HG02623 (cell line): ENCODE data around the gene PHC3.
"Not testable (repeated sequence)": the region's sequence is repeated elsewhere in the genome, so short reads cannot be mapped to it uniquely, and the experiment has no call there.

Experiments used
- ATAC-seq: cut with Tn5 transposase; IDR thresholded peaks from one replicate; pipeline ENCODE4 v1.9.1; 2021; ENCODE audit warnings: moderate library complexity; ENCODE audit not compliant: unreplicated experiment

PHC3 gene

GRCh38 chr3:170195759-170196158 is 14.2 kb upstream of the PHC3 start:
- not testable (repeated sequence) for ATAC-seq

- ATAC-seq: no peak
These were observed 8.1 kb upstream of the PHC3 start for GRCh38 chr3:170189398-170190256.

- peak; percentile 20 for ATAC-seq
These were observed 1.2 kb downstream of the PHC3 start for GRCh38 chr3:170180079-170180907.

GRCh38 chr3:170179432-170179831 is 2.1 kb downstream of the PHC3 start:
- no peak for ATAC-seq

- peak; percentile 27 for ATAC-seq
These were observed 2.9 kb downstream of the PHC3 start for GRCh38 chr3:170178651-170179050.

GRCh38 chr3:170171563-170171962 is 10.0 kb downstream of the PHC3 start:
- ATAC-seq: peak; percentile 88

GRCh38 chr3:170164717-170165116 is 16.8 kb downstream of the PHC3 start:
- no peak for ATAC-seq

- ATAC-seq: no peak
These were observed 17.4 kb downstream of the PHC3 start for GRCh38 chr3:170163956-170164645.

- ATAC-seq: no peak
These were observed 18.9 kb downstream of the PHC3 start for GRCh38 chr3:170162630-170163029.

- no peak for ATAC-seq
These were observed 19.5 kb downstream of the PHC3 start for GRCh38 chr3:170162052-170162451.

GRCh38 chr3:170159933-170160332 is 21.6 kb downstream of the PHC3 start:
- no peak for ATAC-seq

GRCh38 chr3:170159459-170159858 is 22.1 kb downstream of the PHC3 start:
- ATAC-seq: no peak

GRCh38 chr3:170155604-170156003 is 25.9 kb downstream of the PHC3 start:
- ATAC-seq: no peak

GRCh38 chr3:170154569-170155143 is 26.9 kb downstream of the PHC3 start:
- peak; percentile 96 for ATAC-seq

GRCh38 chr3:170154084-170154483 is 27.4 kb downstream of the PHC3 start:
- ATAC-seq: peak; percentile 14

GRCh38 chr3:170151536-170151935 is 30.0 kb downstream of the PHC3 start:
- ATAC-seq: no peak

GRCh38 chr3:170149016-170149415 is 32.5 kb downstream of the PHC3 start:
- ATAC-seq: no peak

- ATAC-seq: no peak
These were observed 36.3 kb downstream of the PHC3 start for GRCh38 chr3:170145278-170145677.

- peak; percentile 87 for ATAC-seq
These were observed 37.1 kb downstream of the PHC3 start for GRCh38 chr3:170144437-170144843.

- no peak for ATAC-seq
These were observed 39.2 kb downstream of the PHC3 start for GRCh38 chr3:170142373-170142772.

- ATAC-seq: no peak
These were observed 43.5 kb downstream of the PHC3 start for GRCh38 chr3:170137986-170138385.
